SK-N-SH (cell line): Measurements from ENCODE around the gene SLC41A3. TPM values are rescaled to one million over a fixed set of nuclear protein-coding genes. Genes with fewer than 3 reads are reported as not detected.

Source experiments
- CTCF ChIA-PET: fragments of 300-600, 350-600 bp; formaldehyde crosslinking; extraction: SDS; loops from one replicate; lab custom pipeline; 2021; lab: Yijun Ruan, JAX
- POLR2A ChIA-PET: fragments of 350-600 bp; sonication (Branson Sonifier 250); formaldehyde crosslinking; extraction: SDS; loops from one replicate; lab custom pipeline; 2020; ENCODE audit warnings: antibody characterized with exemption, inconsistent platforms; lab: Yijun Ruan, JAX
- DNase-seq: peaks from one replicate; pipeline ENCODE4 v3.0.0; 2012
- H2AFZ ChIP-seq: fragments of 200-600 bp; sonication (generic); 2 replicates; pipeline ENCODE4 v1.8.1; 2016; ENCODE audit warnings: antibody characterized with exemption, mild to moderate bottlenecking, low read depth
- H3F3A ChIP-seq: fragments of 200-600 bp; sonication (generic); replicated peaks from 2 replicates; pipeline ENCODE3; 2016; ENCODE audit warnings: antibody characterized with exemption, mild to moderate bottlenecking; ENCODE audit not compliant: insufficient read depth
- H3K27ac ChIP-seq, 2 experiments: fragments of 200-500 bp in 1 of 2; fragments of 200-600 bp in 1 of 2; sonication (Bioruptor generic) in 1 of 2; sonication (generic), shearing (Covaris generic) in 1 of 2; 2 replicates each; pipeline versions ENCODE4 v1.5.1 to v1.6.1; 2014 to 2016; ENCODE audit warnings: low read depth in 2 of 2, inconsistent platforms in 1 of 2, low read length in 1 of 2, mild to moderate bottlenecking in 1 of 2, mixed read lengths in 1 of 2
- H3K27me3 ChIP-seq: fragments of 200-600 bp; sonication (generic), shearing (Covaris generic); 2 replicates; pipeline ENCODE4 v1.6.1; 2016; ENCODE audit warnings: mixed run types; ENCODE audit not compliant: insufficient read depth
- H3K36me3 ChIP-seq, 2 experiments: fragments of 200-500 bp in 1 of 2; fragments of 200-600 bp in 1 of 2; sonication (Bioruptor generic) in 1 of 2; sonication (generic) in 1 of 2; replicated peaks in 1 of 2; 2 replicates each; pipeline versions ENCODE3 to v1.5.1; 2014 to 2016; ENCODE audit warnings: low read length in 1 of 2, mild to moderate bottlenecking in 1 of 2; ENCODE audit not compliant: insufficient read depth in 2 of 2, control insufficient read depth in 1 of 2
- H3K4me1 ChIP-seq, 2 experiments: fragments of 200-500 bp in 1 of 2; fragments of 200-600 bp in 1 of 2; sonication (Bioruptor generic) in 1 of 2; sonication (generic), shearing (Covaris generic) in 1 of 2; 2 replicates each; pipeline versions ENCODE4 v1.5.1 to v1.6.1; 2014 to 2016; ENCODE audit warnings: low read depth in 1 of 2, low read length in 1 of 2, mixed run types in 1 of 2; ENCODE audit not compliant: insufficient read depth in 2 of 2, control insufficient read depth in 1 of 2
- H3K4me2 ChIP-seq: fragments of 200-600 bp; sonication (generic), shearing (Covaris generic); 2 replicates; pipeline ENCODE4 v1.6.1; 2017; ENCODE audit warnings: mixed run types
- H3K4me3 ChIP-seq, 2 experiments: fragments of 200-500 bp in 1 of 2; fragments of 200-600 bp in 1 of 2; sonication (Bioruptor generic) in 1 of 2; sonication (generic), shearing (Covaris generic) in 1 of 2; 2 replicates each; pipeline versions ENCODE4 v1.5.1 to v1.8.1; 2014 to 2016; ENCODE audit warnings: low read depth in 2 of 2, inconsistent platforms in 1 of 2, low read length in 1 of 2, mild to moderate bottlenecking in 1 of 2, mixed read lengths in 1 of 2, moderate library complexity in 1 of 2
- H3K79me2 ChIP-seq: fragments of 200-600 bp; sonication (generic); 2 replicates; pipeline ENCODE4 v1.8.1; 2017; ENCODE audit warnings: mild to moderate bottlenecking; ENCODE audit not compliant: insufficient read depth
- H3K9ac ChIP-seq: fragments of 200-600 bp; sonication (generic); 2 replicates; pipeline ENCODE4 v1.6.1; 2017; ENCODE audit warnings: mixed run types
- H3K9me2 ChIP-seq: fragments of 200-600 bp; sonication (generic); 2 replicates; pipeline ENCODE4 v1.6.1; 2017; ENCODE audit warnings: mixed run types
- H3K9me3 ChIP-seq: fragments of 200-600 bp; sonication (generic); 2 replicates; pipeline ENCODE4 v1.6.1; 2017; ENCODE audit warnings: mixed run types, mild to moderate bottlenecking, moderate library complexity
- H4K20me1 ChIP-seq: fragments of 200-600 bp; sonication (generic); 2 replicates; pipeline ENCODE4 v1.6.1; 2017; ENCODE audit warnings: mild to moderate bottlenecking, mixed run types; ENCODE audit not compliant: insufficient read depth
- CHD2 ChIP-seq: fragments of 150-350 bp; IDR thresholded peaks from 2 replicates; pipeline ENCODE4 v1.6.1; 2018; ENCODE audit warnings: low read length; ENCODE audit not compliant: partially characterized antibody
- FOXJ3 ChIP-seq: sonication (generic); formaldehyde crosslinking; IDR thresholded peaks from 2 replicates; pipeline ENCODE4 v1.5.1; 2020; ENCODE audit warnings: mild to moderate bottlenecking, missing genetic modification reagents
- JUND ChIP-seq: IDR thresholded peaks from 2 replicates; pipeline ENCODE4 v1.4.0; 2012
- MAX ChIP-seq: IDR thresholded peaks from 2 replicates; pipeline ENCODE4 v1.4.0; 2012; ENCODE audit warnings: low read depth
- MEF2A ChIP-seq: IDR thresholded peaks from 2 replicates; pipeline ENCODE4 v1.4.0; 2012; ENCODE audit warnings: low read depth, borderline replicate concordance
- MXI1 ChIP-seq: IDR thresholded peaks from 2 replicates; pipeline ENCODE4 v1.6.1; 2012; ENCODE audit warnings: mild to moderate bottlenecking, low read depth, low read length, improper control_type of control experiment
- NRF1 ChIP-seq: IDR thresholded peaks from 2 replicates; pipeline ENCODE4 v1.6.1; 2012; ENCODE audit warnings: low read depth, mild to moderate bottlenecking, low read length
- PBX3 ChIP-seq: IDR thresholded peaks from 2 replicates; pipeline ENCODE4; 2012
- RAD21 ChIP-seq: IDR thresholded peaks from 2 replicates; pipeline ENCODE4 v1.6.1; 2012; ENCODE audit warnings: mild to moderate bottlenecking, low read length
- RCOR1 ChIP-seq: fragments of 150-350 bp; IDR thresholded peaks from 2 replicates; pipeline ENCODE4 v1.6.1; 2017; ENCODE audit warnings: antibody characterized with exemption, low read length
- REST ChIP-seq: IDR thresholded peaks from 2 replicates; pipeline ENCODE4 v1.6.1; 2012; ENCODE audit warnings: mild to moderate bottlenecking, low read depth, low read length, moderate library complexity
- RFX5 ChIP-seq: IDR thresholded peaks from 2 replicates; pipeline ENCODE4 v1.6.1; 2012; ENCODE audit warnings: mild to moderate bottlenecking, improper control_type of control experiment, low read length
- RXRA ChIP-seq: IDR thresholded peaks from 2 replicates; pipeline ENCODE4 v1.4.0; 2012; ENCODE audit warnings: low read depth, mild to moderate bottlenecking, borderline replicate concordance
- SIN3A ChIP-seq: IDR thresholded peaks from 2 replicates; pipeline ENCODE4 v1.6.1; 2012; ENCODE audit warnings: low read depth, mild to moderate bottlenecking, low read length, moderate library complexity, borderline replicate concordance
- SMC3 ChIP-seq: IDR thresholded peaks from 2 replicates; pipeline ENCODE4 v1.6.1; 2012; ENCODE audit warnings: low read depth, low read length, improper control_type of control experiment
- TAF1 ChIP-seq: IDR thresholded peaks from 2 replicates; pipeline ENCODE4 v1.6.1; 2012; ENCODE audit warnings: low read depth, mild to moderate bottlenecking, low read length, moderate library complexity, borderline replicate concordance
- TCF12 ChIP-seq: IDR thresholded peaks from 2 replicates; pipeline ENCODE4 v1.4.0; 2012
- TEAD4 ChIP-seq: IDR thresholded peaks from 2 replicates; pipeline ENCODE4 v1.4.0; 2012; ENCODE audit warnings: mild to moderate bottlenecking, borderline replicate concordance; ENCODE audit not compliant: insufficient read depth
- USF2 ChIP-seq: fragments of 150-350 bp; IDR thresholded peaks from 2 replicates; pipeline ENCODE4 v1.6.1; 2017; ENCODE audit warnings: antibody characterized with exemption, low read length, low read depth, borderline replicate concordance
- WGBS: methylation state at CpG from one replicate; pipeline ENCODE4 v1.1.6; 2017; ENCODE audit warnings: low lambda C conversion rate; 5-methylcytosine and 5-hydroxymethylcytosine counted together
- polyA plus RNA-seq, 3 experiments: library from polyadenylated mRNA; depleted of rRNA; stranded (reverse); fragments of >200 nt; gene quantifications; 2 replicates each; pipeline ENCODE4 v1.2.3, GENCODE V29; 2012

The SLC41A3 gene
- polyA plus RNA-seq, 1 of the 3 experiments (the other 2 are of a cell fraction) = 53.4 TPM

GRCh38 chr3:126111126-126111551 lies 27.2 kb upstream of the SLC41A3 start:
- Histone ChIP-seq H3K9ac (no peak overlapping the region), H2AFZ (no peak overlapping the region), H3K9me3 (no peaks in the 10 kb centered on the region), H3K79me2 (no peaks in the 10 kb centered on the region), H3K4me2 (no peak overlapping the region), H3F3A (no peaks in the 10 kb centered on the region), H4K20me1 (no peaks in the 10 kb centered on the region), H3K9me2 (no peaks in the 10 kb centered on the region), H3K4me1 (no peaks in the 10 kb centered on the region), H3K27me3 (no peaks in the 10 kb centered on the region), H3K4me3 (no peak overlapping the region), H3K27ac (no peak overlapping the region), H3K36me3 (no peaks in the 10 kb centered on the region)
- CTCF ChIA-PET = interaction anchor here (1.3 kb wide), 1 partner anchor 12 kb away, joined by 3 read pairs; no protein-coding TSS in a partner anchor
- peak; percentile 11 for DNase-seq
- POLR2A ChIA-PET = no interaction called here
- TF ChIP-seq MAX (no peak), CHD2 (no peak), RCOR1 (no peak), TCF12 (no peak), RAD21 (no peak), SMC3 (no peak), RXRA (no peak), TAF1 (no peak), PBX3 (no peak), RFX5 (no peak), MEF2A (no peak), JUND (no peak), REST (no peak), MXI1 (no peak), FOXJ3 (CRISPR knock-in tag) (no peak), USF2 (no peak), SIN3A (no peak), TEAD4 (no peak), NRF1 (no peak)
- 75% methylated on average over 7 of the region's 10 CpGs for WGBS
